ENCODE results near the gene DCX.

GRCh38 chrX:111355523-111356115 lies 56.4 kb downstream of the DCX start:
- TF ChIP-seq POLR2AphosphoS5 (IDR thresholded peaks at IDR 0.05) (no peak), CTCF (IDR thresholded peaks at IDR 0.05) (no peak)
